OCI-LY1 (cell line): Measurements from ENCODE around the gene METTL21A.

ENCODE experiments used
- CTCF ChIP-seq: fragments of 200-600 bp; sonication (generic), shearing (Covaris generic); IDR thresholded peaks from 2 replicates; pipeline ENCODE4 v1.5.1; 2017; ENCODE audit warnings: mild to moderate bottlenecking, antibody characterized with exemption, low read length, moderate library complexity, mixed read lengths
- EZH2 ChIP-seq: fragments of 200-600 bp; sonication (generic), shearing (Covaris generic); IDR thresholded peaks from 2 replicates; pipeline ENCODE4 v1.8.0; 2017; ENCODE audit warnings: borderline replicate concordance, mixed run types, mild to moderate bottlenecking, antibody characterized with exemption, low read length, moderate library complexity, mixed read lengths

DNA sequence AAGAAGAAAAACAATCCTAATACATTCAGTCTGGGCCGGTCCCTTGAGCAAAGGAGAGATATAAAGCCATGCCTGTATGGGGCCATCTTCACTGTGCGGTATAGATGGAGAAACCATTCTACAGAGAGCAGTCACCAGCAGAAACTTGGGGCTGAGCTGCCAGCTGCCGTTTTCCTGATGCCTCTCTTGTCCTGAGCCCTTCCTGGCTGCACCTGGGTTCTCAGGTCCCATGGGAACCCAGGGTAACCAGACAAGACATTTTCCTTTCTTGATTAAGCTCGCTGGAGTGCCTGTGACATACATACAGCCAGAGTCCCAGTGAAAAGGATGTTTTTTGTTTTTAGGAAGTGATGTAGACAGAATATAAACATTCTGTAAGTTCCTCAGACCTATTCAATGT is 5.3 kb upstream of the METTL21A start:
- TF ChIP-seq CTCF (no peak), EZH2 (no peak)
